HG03439 (cell line): ENCODE data around the gene TTYH3.

Experiments
- ATAC-seq: cut with Tn5 transposase; IDR thresholded peaks from one replicate; pipeline ENCODE4 v1.9.1; 2021; ENCODE audit warnings: mild to moderate bottlenecking, moderate library complexity; ENCODE audit not compliant: unreplicated experiment

Gene TTYH3

GRCh38 chr7:2633538-2634266 lies 1.9 kb downstream of the TTYH3 start:
- no peak for ATAC-seq

- ATAC-seq = no peak
These were observed 2.7 kb downstream of the TTYH3 start for GRCh38 chr7:2634267-2635145.

DNA sequence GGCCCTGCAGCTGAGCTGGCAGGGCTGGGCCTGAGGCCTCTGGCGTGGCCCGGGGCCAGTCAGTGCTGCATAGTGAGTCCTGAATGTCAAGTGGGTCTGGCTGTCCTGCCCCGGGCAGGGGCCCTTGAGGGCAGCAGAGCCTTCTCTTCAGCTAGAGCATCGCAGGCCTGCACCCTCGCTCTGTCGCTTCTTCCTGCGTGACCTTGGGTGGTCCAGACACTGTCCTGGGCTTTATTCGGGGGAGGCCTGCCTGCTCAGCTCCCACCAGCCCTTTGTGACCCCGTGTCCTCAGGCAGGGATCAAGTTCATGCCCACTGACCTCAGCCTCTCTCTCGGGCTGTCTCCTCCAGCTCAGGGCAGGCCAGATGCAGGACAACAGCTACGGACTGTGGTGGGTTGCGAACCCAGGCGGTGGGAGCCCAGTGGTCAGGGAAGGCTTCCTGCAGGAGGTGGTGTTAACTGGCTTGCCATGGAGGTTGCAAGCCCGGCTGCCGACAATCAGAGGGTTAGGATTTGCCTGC lies 3.4 kb downstream of the TTYH3 start:
- ATAC-seq = no peak

DNA sequence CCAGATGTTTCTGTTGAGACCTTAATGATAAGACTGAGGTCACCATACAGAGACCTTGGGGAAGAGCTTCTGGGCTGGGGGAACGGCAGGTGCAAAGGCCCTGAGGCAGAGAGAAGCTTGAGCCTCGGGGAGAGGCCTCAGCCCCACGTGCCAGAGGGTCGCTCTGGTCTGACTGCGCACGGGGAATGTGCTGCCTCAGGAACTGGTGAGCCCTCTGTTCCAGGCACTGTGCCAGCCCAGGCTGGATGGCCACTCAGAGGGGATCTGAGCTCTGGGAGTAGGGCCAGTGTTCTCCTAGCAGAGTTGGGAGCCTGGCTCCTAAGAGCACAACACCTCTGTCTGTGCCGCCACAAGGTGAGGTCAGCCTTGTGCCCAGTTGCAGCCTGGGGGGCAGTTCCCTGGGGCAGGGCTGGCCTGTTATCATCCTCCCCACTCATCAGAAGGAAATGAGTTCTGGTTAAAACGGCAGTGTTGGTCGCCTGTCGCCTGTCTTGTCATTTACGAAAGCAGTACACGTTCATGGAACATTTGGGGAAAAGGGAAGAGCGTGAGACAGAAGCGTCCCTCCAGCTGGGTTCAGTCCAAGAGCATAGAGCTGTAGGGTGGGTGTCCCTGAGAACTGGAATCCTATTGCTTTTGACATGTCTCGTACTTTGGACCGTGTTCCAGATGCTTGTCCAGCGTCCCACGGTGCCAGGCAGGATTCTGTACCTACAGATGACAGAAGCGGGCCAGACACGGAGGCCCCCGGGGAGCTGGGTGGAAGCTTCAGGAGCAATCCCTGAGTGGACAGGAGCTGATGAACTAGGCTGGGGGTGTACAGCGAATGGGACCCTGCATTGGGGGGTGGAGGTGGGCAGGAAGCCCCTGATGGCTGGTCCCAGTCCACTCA lies 4.3 kb downstream of the TTYH3 start:
- ATAC-seq = no peak

- no peak for ATAC-seq
These were observed 5.3 kb downstream of the TTYH3 start for GRCh38 chr7:2637066-2637471.

DNA sequence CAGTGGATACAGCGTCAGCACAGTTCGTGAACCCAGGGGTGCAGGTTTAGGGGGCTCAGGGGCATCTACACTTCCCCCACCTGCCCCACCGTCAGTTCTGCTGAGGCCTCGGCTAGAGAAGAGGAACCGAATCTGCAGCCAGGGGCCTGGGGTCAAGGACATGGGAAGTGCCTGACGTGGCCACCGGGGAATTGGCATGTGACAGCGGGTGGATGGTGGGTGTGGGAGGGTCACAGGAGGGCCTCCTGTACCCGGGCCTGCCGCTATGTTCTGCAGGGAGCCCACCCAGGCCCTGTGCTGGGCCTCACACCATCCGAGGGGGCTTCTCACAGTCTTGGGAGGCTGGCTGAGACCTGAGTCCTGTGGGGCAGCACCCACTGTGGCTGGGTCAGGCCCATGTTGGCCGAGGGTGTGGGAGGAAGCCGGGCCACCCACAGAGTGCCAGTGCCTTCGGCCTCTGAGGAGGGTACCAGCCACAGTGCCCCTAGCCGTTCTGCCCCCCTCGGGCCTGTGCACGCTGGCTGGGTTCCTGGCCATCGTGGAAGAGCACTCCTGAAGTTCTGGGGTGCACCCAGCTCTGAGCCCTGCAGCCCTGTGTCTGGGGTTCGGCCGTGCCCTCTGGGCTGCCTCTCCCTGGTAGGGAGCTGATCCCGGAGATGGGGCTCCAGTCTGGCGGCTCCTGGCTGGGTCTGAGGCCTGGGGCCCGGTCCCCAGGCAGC lies 5.9 kb downstream of the TTYH3 start:
- no peak for ATAC-seq

GRCh38 chr7:2638224-2638991 lies 6.6 kb downstream of the TTYH3 start:
- ATAC-seq = no peak

GRCh38 chr7:2639181-2639681 lies 7.4 kb downstream of the TTYH3 start:
- no peak for ATAC-seq

- no peak for ATAC-seq
These were observed 8.1 kb downstream of the TTYH3 start for GRCh38 chr7:2639695-2640481.

DNA sequence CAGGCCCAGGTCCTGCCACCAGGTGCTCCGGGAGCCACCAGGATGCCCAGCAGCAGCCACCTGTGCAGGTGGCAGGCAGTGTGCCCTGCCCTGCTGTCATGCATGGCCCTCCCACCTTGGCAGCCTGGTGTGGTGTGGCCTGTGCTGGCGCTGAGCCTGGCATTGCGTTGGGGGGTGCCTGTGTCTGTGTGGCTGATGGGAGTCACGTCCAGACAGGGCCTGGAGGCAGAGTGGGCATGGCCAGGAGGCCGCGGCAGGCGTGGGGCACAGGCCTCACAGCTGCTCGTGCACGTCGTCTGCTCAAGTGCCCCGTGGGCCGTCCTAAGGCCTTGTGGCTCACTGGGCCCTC lies 8.7 kb downstream of the TTYH3 start:
- no peak for ATAC-seq

DNA sequence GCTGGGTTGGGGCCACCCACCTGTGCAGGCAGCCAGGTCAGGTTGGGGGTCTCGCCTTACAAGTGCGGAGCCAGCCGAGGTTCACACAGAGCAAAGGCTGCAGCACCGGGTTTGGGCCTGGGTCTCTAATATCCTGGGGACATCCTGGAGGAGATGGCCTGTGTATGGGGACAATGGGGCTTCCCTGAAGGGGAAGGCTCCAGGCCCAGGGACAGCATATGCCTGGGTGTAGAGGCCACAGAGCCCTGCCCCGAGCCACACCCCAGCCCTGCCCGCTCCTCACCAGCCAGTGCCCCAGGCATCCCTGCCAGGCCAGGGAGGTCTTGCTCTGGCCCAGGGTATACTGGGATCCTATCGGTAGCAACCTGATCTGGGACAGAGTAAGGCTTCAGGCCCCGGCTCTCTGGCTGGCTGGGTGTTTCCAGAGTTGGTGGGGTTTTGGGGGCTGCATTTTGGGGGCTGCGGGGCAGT lies 9.1 kb downstream of the TTYH3 start:
- no peak for ATAC-seq

GRCh38 chr7:2641406-2642393 lies 9.9 kb downstream of the TTYH3 start:
- ATAC-seq = no peak

DNA sequence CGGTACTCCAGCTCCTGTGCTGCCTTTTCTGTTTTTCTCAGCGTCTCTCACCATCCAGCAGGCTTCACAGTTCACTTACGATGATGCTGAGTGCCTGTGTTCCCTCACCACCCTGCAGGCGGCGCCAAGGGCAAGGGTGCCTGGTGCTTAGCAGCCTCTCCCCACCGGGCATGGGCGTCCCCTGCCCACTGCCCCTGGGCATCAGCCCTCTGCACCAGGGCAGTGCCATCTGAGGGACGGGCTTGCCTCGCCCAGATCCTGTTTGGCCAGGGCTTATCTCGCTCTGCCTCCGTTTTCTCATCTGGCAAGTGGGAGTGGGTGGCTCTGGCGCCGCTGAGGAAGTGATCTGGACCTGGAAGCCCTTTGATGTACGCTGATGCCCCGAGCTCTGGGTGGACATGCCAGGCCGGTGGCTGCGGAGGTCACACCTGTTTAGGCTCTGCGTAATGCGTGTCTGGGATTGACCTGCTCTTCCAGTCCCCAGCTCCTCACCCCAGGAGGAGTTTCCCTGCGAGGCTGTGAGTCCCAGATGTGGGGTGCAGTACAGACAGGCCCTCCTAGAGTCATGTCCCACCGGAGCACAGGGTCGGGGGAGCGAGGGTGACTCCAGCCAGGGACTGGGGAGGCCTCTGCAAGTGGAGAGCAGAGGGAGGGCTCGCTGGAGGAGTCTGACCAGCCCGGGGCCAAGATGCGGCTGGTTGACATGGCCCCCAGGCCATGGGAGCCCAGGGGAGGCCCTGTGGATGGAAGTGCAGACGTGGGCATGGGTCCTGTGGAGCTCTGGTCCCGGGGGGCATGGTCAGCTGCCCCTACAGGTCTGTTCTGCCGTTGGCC lies 11.8 kb downstream of the TTYH3 start:
- ATAC-seq = no peak

- ATAC-seq = no peak
These were observed 12.4 kb downstream of the TTYH3 start for GRCh38 chr7:2644220-2644561.

DNA sequence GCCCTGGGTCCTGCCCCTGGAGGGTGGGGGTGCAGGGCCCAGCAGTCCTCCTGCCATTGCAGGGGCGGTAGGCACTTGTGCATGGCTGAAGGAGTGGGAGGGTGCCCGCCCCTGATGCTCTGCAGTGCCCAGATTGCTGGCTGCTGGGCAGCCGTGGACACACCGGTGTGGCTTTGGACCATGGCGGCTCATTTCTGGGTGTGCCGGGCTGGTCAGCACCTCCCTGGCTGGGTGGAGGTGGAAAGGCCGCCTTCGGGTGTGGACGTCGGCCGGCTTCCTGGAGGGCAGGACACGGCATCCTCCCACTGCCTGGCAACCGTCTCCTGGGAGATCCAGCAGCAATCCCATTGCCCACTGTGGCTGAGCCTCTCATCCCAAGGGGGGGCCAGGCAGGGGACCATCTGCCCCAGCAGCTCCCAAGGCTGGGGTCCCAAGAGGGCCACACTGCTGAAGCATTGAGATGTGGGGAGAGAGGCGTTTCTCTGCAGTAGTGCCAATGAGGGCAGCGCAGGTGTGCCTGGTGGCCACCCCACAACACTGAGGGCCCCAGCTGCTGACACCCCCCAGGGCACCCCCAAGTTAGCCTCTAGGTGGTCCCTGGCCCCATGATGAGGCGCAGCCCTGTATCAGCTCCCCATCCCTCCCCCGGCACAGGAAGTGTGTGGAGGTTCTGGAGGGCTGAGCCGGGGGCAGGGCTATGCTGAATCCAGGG lies 12.9 kb downstream of the TTYH3 start:
- ATAC-seq = no peak

GRCh38 chr7:2645274-2645868 lies 13.6 kb downstream of the TTYH3 start:
- ATAC-seq = no peak
